Hepatocyte (in vitro differentiated cells): Measurements from ENCODE around the gene RNF41.

Experiments
- CTCF ChIP-seq: fragments of 200-600 bp; sonication (generic); IDR thresholded peaks from 2 replicates; pipeline ENCODE4 v1.5.1; 2016; ENCODE audit warnings: antibody characterized with exemption, mild to moderate bottlenecking; ENCODE audit not compliant: poor library complexity
- EZH2phosphoT487 ChIP-seq: fragments of 200-600 bp; sonication (generic); IDR thresholded peaks from one replicate; pipeline ENCODE4 v1.6.1; 2018; ENCODE audit warnings: antibody characterized with exemption, mild to moderate bottlenecking, low read depth, moderate library complexity; ENCODE audit not compliant: unreplicated experiment, severe bottlenecking

GRCh38 chr12:56258068-56258819 is 36.5 kb upstream of the RNF41 start, which contains the start of gene ANKRD52:
- peak; percentile 60 for TF ChIP-seq CTCF
- no peak for TF ChIP-seq EZH2phosphoT487
